Smooth muscle cell of trachea (primary cell): ENCODE measurements around the gene IL1R1. TPM values are rescaled to one million over a fixed set of nuclear protein-coding genes. Genes with fewer than 3 reads are reported as not detected.

ENCODE experiments used
- total RNA-seq: library from RNA; depleted of rRNA; stranded (reverse); fragments of >200 nt; gene quantifications from 2 replicates; pipeline ENCODE4 v1.2.1, GENCODE V29; 2014

The IL1R1 gene
- 105 and 154 TPM in 2 replicates for total RNA-seq

GRCh38 chr2:102141970-102142828 is at the start of gene IL1R1:
Gene IL1R1 (plus strand): TSS chr2:102142746. CDS start chr2:102157725, 14,979 bp downstream.

GRCh38 chr2:102186791-102187495 is 44.4 kb downstream of the IL1R1 start, which contains the start of gene IL1RL2:
Gene IL1RL2 (plus strand): TSS chr2:102187023. CDS start chr2:102187868, 845 bp downstream.

Other genes with a start within 250 kb of the IL1R1 start
- 0.83 TPM in 1 of 2 replicates, not detected in the other for gene IL1R2, start 150.8 kb upstream of the IL1R1 start, total RNA-seq
- gene IL1RL2, start 44.3 kb downstream of the IL1R1 start, total RNA-seq, result 0.73 and 2.3 TPM in 2 replicates
- gene IL1RL1, start 168.8 kb downstream of the IL1R1 start, total RNA-seq, result 0.33 and 0.44 TPM in 2 replicates
- gene IL18R1, start 213.1 kb downstream of the IL1R1 start, total RNA-seq, result 0.44 and 0.66 TPM in 2 replicates